GM20431 (cell line): ENCODE results near the gene LSAMP.

ENCODE experiments used
- in situ Hi-C: fragments of 300-500 bp; cut with MseI, MboI; formaldehyde crosslinking; loops from one replicate; pipeline ENCODE4 v1.15.0; 2020; ENCODE audit warnings: low sequenced_read_pairs; ENCODE audit not compliant: unreplicated experiment

LSAMP gene

DNA sequence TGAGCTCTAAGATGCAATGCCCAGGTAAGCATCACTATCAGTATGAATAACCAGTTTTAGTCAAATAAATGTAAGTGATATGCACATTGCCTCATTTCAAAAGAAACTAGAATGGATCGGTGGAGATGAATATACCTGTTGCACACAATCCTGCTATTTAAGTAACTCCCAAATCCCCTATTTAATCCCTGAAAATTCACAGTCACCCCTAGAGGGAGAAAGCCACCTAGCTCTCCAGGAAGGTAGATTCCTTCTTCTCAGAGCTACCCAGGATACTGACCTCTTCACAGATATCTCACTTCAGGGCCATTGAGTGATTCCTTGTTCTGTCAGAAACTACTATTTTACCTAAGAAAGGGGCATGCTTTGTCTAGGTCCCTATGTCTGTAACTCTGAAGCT is 11.7 kb downstream of the LSAMP start:
- in situ Hi-C loops: no loop called here

DNA sequence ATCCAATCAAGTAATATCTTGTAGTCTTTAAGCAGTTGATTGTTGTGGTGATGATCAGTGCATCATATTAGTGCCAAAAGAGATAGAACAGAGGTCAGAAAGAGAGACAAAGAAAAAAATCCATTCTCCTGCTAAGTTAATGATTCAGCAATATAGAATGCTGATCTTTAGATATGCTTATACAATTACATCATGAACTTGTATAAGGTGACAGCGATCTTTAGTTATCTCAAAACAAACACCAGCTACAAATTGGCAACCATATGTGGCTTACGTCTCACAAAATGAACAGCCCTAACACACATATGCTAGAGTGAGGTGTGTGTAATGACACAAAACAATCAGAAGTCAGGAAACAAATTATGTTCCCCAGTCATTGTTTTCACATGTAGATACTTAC is 12.5 kb downstream of the LSAMP start:
- in situ Hi-C loops: no loop called here

GRCh38 chr3:116429479-116430269 is 15.6 kb downstream of the LSAMP start:
- in situ Hi-C loops: no loop called here

DNA sequence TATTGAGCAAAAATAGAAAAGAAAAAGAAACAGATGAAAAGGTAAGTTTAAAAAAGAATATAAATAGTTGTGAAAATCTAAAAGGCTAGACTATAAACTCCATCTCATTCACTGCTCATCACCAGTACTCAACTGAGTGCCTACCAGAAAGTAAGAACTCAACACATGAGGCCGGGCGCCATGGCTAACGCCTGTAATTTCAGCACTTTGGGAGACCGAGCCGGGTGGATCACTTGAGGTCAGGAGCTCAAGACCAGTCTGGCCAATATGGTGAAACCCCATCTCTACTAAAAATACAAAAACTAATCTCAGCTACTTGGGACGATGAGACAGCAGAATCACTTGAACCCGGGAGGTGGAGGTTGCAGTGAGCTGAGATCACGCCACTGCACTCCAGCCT is 19.3 kb downstream of the LSAMP start:
- in situ Hi-C loops: no loop called here

GRCh38 chr3:116425126-116425525 is 20.2 kb downstream of the LSAMP start:
- in situ Hi-C loops: no loop called here

DNA sequence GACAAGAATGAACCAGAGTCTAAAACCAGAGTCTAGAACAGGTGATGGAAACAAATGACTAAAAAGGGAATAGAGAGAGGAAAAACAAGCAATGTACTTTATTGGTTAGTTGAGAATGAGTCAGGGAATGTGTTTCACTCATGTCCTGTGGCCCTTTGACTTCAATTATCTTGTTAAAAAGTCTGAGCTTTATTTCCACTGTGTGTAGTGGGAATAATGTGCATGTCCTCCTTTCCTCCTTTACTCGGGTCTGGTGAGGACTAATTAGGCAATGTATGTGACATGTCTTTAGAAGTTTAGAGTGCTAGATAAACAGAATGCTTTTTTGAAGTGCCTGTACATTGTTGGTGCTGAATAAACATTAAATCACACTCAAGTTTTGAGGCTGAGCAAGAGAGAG is 21.3 kb downstream of the LSAMP start:
- in situ Hi-C loops: no loop called here

DNA sequence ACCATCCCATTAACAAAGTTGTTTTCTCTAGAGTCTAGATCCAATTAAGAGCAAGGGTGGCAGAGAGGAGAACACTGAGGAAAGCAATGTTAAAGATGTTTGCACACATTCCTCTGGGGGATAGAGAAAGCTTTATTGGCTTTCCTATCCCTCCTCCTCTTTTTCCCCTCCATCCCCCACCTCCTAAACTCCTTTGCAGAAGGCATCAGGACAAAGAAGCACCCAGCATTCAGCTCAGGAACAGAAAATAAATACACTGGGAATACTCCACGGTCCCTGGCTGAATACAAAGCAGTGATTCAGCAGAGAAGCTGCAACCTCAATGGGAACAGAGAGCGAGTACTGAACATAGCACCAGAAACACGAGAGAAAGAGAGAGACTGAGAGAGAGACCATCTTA is 21.9 kb downstream of the LSAMP start:
- in situ Hi-C loops: no loop called here

DNA sequence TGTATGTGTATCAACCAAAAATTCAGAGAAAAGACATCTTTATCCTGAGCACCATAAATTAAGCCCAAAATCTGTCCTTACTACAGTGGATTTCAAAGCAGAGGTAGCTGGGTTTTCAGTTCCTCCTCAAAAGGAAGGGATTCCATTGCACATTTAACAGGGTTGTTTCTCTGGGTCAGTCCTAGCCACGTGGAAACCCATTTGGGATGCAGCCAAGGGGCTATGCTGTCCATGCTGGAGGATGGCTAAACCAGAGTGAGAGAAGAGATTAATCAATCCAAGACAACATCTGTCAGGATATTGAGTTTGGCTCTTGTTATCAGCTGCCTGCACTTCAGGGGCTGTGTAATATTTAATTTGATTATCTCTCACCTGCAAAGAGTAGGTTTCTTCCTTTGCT is 28.1 kb downstream of the LSAMP start:
- in situ Hi-C loops: no loop called here

DNA sequence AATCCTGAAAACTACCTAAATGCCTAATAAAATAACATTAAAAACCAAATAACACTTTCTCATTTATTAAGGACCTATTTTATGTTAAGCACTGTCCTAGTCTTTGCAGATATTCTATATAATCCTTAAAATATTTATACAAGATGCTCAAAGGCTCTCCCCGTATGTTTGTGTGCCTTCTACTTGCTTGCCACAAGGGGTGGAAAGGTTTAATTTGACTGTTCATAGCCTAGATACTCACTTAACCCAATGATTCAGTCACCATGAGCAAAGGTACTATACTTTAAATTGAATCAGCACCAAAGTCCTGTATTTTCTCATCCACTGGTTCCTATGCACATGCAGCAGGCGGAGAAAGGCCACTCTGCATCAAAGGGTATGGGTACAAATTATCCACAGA is 32.0 kb downstream of the LSAMP start:
- in situ Hi-C loops: no loop called here

DNA sequence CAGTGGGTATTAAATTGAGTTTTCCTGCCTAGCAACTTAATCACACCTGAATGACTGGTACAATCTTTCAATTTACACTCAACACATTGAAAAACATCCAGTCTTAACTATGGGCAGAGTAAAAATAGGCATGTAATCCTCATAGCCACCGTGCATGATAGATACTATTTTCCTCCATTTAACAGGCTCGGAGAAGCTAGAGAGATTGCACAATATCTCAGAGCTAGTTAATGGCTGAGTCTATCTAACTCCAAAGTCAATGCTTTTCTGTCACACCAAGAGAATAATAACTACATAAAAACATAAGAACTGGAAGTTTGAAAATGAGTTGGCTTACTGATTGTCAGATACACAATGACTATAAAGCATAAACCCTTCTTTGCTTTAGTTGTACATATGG is 36.8 kb downstream of the LSAMP start:
- in situ Hi-C loops: no loop called here

- in situ Hi-C loops: no loop called here
Observed at GRCh38 chr3:116405231-116405630, 40.1 kb downstream of the LSAMP start.

- in situ Hi-C loops: no loop called here
Observed at GRCh38 chr3:116399701-116400226, 45.5 kb downstream of the LSAMP start.

DNA sequence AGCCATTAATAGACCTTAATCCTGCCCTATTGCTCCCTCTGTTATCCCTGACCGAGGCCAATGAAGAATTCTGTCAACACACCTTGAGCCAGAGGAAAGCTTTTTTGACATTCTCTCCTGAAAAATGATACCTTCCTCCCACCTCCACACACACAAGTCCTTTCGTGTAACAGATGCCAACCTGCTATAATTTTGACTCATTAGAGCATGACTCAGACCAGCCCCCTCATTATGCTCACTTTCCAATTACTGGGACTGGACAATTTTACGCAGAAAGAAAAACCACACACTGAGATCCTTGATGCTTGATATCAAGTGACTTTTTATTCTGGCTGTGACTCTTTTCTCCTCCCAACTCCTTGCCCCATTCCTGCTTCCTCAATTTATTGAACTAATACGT is 50.9 kb downstream of the LSAMP start:
- in situ Hi-C loops: no loop called here

- in situ Hi-C loops: no loop called here
Observed at GRCh38 chr3:116393199-116393598, 52.1 kb downstream of the LSAMP start.

GRCh38 chr3:116392291-116392690 is 53.0 kb downstream of the LSAMP start:
- in situ Hi-C loops: no loop called here

DNA sequence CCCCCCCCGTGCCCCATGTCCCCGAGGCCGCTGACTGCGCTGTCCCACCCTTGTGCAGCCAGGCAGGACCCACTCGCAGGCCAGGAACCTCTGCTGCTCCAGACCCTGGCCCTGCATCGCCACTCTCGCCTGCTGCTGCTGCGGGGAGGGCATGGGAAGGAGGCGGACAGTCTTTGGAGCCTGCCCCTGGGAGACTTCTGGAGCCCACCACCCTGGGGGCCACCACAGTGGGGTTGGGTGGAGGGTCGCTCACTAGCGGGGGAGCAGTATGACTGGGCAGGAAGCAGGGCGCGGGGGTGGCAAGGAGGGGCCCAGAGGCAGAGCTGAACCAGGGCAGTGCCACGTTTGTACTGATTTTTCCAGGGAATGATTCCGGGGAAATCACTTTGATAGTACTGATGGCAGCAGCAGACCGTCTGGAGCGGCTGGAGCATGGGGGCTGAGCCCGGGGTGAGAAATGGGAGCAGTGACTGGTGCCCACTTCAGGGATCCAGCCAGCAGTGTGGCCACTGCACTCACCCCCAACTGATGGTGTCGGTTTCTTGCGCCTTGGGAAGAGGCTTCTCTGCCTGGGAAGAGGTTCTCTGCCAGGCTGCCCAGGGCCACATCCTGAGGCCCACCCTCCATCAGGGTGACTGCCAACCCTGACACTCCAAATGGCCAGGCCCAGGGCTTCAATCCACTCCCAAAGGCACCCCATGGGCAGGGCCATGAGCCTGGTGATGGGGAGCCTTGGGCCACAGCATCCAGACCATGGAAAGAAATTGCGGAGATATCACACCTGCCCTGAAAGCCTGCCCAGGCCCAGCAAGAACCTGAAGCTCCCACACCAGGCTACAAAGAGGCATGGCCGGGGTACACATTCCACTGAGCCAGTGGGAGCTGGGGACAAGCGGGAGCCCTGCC is 53.7 kb downstream of the LSAMP start:
- in situ Hi-C loops: no loop called here

- in situ Hi-C loops: no loop called here
Observed at GRCh38 chr3:116390318-116390717, 55.0 kb downstream of the LSAMP start.

- in situ Hi-C loops: no loop called here
Observed at GRCh38 chr3:116388867-116389385, 56.4 kb downstream of the LSAMP start.

DNA sequence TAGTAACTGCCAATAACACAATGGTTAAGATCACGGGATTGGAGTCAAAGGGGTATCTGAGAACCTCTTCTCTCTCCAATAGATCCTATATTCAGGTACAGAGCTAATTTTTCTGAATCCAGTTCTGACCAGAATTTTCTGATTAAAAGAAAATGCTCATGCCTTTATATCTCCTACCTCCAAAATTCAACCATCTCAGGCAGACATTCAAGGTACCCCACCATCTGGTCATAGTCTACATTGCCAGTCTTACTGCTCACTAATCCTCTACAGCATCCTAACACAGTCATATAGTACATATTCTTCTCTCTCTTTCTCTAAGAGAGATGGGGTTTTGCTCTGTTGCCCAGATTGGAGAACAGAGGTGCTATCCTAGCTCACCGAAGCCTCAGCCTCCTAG is 59.1 kb downstream of the LSAMP start:
- in situ Hi-C loops: no loop called here

- in situ Hi-C loops: no loop called here
Observed at GRCh38 chr3:116384717-116385116, 60.6 kb downstream of the LSAMP start.

DNA sequence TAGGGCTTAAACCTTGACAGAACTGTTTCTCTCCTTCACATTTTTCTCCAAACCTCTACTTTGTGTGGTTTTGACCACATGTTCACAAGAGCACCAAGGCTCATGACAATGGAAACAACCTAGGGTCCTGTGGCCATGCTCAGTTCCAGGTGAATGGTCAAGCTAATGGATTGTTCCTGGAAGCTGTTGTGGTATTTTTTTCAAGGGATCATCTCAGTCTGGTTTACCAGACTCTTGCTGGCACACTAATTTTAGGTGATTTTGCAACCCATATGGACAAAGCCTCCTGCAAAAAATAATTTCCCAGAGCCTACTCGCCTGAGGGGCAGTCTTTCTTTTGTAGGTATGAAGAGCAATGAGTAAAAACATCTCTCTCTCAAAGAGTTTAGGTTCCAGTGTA is 67.2 kb downstream of the LSAMP start:
- in situ Hi-C loops: no loop called here
